ENCODE results near the gene RAB11A. TPM values are rescaled to one million over a fixed set of nuclear protein-coding genes. Genes with fewer than 3 reads are reported as not detected.

The RAB11A gene
- total RNA-seq, 6 experiments from 2014 or later, result 50.3 to 110 (median 81.6) TPM

GRCh38 chr15:65918945-65919344, 49.7 kb downstream of the RAB11A start:
- H3K4me3 ChIP-seq, result no peak overlapping the region
- peaks cover 0 to 6% (median 0%) of the 10 kb centered on the region in 4 donors for H3K4me1 ChIP-seq
- H3K36me3 ChIP-seq, result no peaks in the 10 kb centered on the region
- TF ChIP-seq POLR2A (IDR thresholded peaks at IDR 0.05), result no peak
- TF ChIP-seq, protein P1, sequence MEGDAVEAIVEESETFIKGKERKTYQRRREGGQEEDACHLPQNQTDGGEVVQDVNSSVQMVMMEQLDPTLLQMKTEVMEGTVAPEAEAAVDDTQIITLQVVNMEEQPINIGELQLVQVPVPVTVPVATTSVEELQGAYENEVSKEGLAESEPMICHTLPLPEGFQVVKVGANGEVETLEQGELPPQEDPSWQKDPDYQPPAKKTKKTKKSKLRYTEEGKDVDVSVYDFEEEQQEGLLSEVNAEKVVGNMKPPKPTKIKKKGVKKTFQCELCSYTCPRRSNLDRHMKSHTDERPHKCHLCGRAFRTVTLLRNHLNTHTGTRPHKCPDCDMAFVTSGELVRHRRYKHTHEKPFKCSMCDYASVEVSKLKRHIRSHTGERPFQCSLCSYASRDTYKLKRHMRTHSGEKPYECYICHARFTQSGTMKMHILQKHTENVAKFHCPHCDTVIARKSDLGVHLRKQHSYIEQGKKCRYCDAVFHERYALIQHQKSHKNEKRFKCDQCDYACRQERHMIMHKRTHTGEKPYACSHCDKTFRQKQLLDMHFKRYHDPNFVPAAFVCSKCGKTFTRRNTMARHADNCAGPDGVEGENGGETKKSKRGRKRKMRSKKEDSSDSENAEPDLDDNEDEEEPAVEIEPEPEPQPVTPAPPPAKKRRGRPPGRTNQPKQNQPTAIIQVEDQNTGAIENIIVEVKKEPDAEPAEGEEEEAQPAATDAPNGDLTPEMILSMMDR (IDR thresholded peaks at IDR 0.05), result no peak
- intact Hi-C loops (cut with DNase I), result no loop called here
- DNase-seq, result no peak
- H3K27ac ChIP-seq, result no peak overlapping the region
- H3K27me3 ChIP-seq, result no peaks in the 10 kb centered on the region
- H3K9me3 ChIP-seq, result no peaks in the 10 kb centered on the region
- no peak for ATAC-seq
- WGBS (ENCODE audit: insufficient coverage, low coverage, low lambda C conversion rate, missing lambda C conversion rate), result 67% methylated on average over 2 of the region's 5 CpGs

- Histone ChIP-seq H3K9me3 (no peaks in the 10 kb centered on the region), H3K27me3 (no peaks in the 10 kb centered on the region), H3K36me3 (no peaks in the 10 kb centered on the region), H3K27ac (no peak overlapping the region), H3K4me1 (peaks cover 0 to 6% (median 0%) of the 10 kb centered on the region in 4 donors), H3K4me3 (no peak overlapping the region)
- TF ChIP-seq, protein P1 (IDR thresholded peaks at IDR 0.05), result no peak
- no peak for TF ChIP-seq POLR2A (IDR thresholded peaks at IDR 0.05)
- ATAC-seq (no peak), DNase-seq (no peak)
- intact Hi-C loops (cut with DNase I), result no loop called here
- 95% methylated on average over 8 of the region's 9 CpGs for WGBS (ENCODE audit: insufficient coverage, low coverage, low lambda C conversion rate, missing lambda C conversion rate)
Observed at GRCh38 chr15:65919353-65919752, 50.1 kb downstream of the RAB11A start.

DNA sequence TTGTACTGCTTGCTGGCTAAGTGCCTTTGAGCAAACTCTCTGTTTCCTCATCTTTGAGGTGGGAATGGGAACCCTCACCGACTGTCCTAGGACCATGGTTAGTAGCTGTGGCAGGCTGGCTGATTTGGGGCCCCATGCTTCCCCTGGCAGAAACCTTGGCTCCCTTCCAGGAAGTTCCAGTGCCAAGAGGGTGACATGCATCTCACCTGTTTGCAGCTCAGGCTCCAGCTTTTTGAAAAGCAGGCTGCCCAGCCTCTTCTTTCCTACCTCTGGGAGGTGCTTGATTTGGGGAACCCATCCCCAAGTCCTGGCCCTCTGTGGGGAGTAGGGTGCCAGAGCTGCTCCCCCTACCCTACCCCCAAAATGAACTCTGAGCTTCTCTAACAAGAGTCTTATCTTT, 50.8 kb downstream of the RAB11A start:
- WGBS (ENCODE audit: insufficient coverage, low coverage, low lambda C conversion rate, missing lambda C conversion rate), result 20% methylated on average over 1 of the region's 1 CpG
- no peaks in the 10 kb centered on the region for H3K27me3 ChIP-seq
- ATAC-seq (no peak), DNase-seq (no peak)
- TF ChIP-seq, protein P1 (IDR thresholded peaks at IDR 0.05), result no peak
- TF ChIP-seq POLR2A (IDR thresholded peaks at IDR 0.05), result no peak
- no peaks in the 10 kb centered on the region for H3K9me3 ChIP-seq
- H3K4me1 ChIP-seq, result peaks cover 0 to 6% (median 0%) of the 10 kb centered on the region in 4 donors
- no peak overlapping the region for H3K4me3 ChIP-seq
- no peaks in the 10 kb centered on the region for H3K36me3 ChIP-seq
- H3K27ac ChIP-seq, result no peak overlapping the region
- intact Hi-C loops (cut with DNase I), result no loop called here

DNA sequence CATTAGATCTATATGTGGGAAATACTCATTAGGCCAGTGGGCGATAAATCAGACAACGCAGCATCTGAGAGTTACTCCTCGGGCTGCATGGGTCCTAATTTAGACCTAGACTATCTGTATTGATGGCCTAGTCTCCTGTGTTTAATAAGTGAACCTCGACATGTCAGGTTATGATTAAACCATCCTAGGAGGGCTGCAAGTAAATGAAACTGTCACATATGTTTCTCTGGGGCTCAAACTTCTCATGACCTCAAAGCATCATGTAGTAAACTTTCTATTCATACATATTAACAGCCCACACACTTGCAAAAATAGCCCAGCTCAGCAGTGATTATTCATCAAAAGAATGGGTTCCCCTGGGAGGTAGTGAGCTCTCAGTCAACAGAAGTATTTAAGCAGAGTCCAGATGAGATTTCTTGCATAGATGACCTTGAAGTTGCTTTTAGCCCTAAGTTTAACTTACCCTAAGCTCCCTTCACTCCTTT, 51.6 kb downstream of the RAB11A start:
- DNase-seq (no peak), ATAC-seq (no peak)
- Histone ChIP-seq H3K4me3 (no peak overlapping the region), H3K36me3 (no peaks in the 10 kb centered on the region), H3K4me1 (peaks cover 0 to 6% (median 0%) of the 10 kb centered on the region in 4 donors), H3K27ac (no peak overlapping the region), H3K27me3 (no peaks in the 10 kb centered on the region), H3K9me3 (no peaks in the 10 kb centered on the region)
- TF ChIP-seq, protein P1 (IDR thresholded peaks at IDR 0.05), result no peak
- no peak for TF ChIP-seq POLR2A (IDR thresholded peaks at IDR 0.05)
- WGBS (ENCODE audit: insufficient coverage, low coverage, low lambda C conversion rate, missing lambda C conversion rate), result 74% methylated on average over 4 of the region's 4 CpGs
- intact Hi-C loops (cut with DNase I), result no loop called here

GRCh38 chr15:65921780-65922179, 52.5 kb downstream of the RAB11A start:
- Histone ChIP-seq H3K9me3 (no peaks in the 10 kb centered on the region), H3K36me3 (no peaks in the 10 kb centered on the region), H3K27ac (no peak overlapping the region), H3K4me3 (no peak overlapping the region), H3K4me1 (peaks cover 0 to 2% (median 0%) of the 10 kb centered on the region in 4 donors), H3K27me3 (no peaks in the 10 kb centered on the region)
- TF ChIP-seq, protein P1 (IDR thresholded peaks at IDR 0.05), result no peak
- TF ChIP-seq POLR2A (IDR thresholded peaks at IDR 0.05), result no peak
- intact Hi-C loops (cut with DNase I), result no loop called here
- 78% methylated on average over 2 of the region's 5 CpGs for WGBS (ENCODE audit: insufficient coverage, low coverage, low lambda C conversion rate, missing lambda C conversion rate)
- ATAC-seq, result no peak
- DNase-seq, result no peak

Data from right lobe of liver (tissue), 6 donors.